GM12878 (cell line): ENCODE data around the gene TBC1D19. TPM values are rescaled to one million over a fixed set of nuclear protein-coding genes. Genes with fewer than 3 reads are reported as not detected.
A peak's percentile ranks its signal among the peaks of the same experiment; 100 is the strongest.

Source experiments
- BHLHE40 ChIP-seq, 2 experiments: fragments of 450-650 bp in 1 of 2; IDR thresholded peaks; 2 replicates each; pipeline ENCODE4 v1.6.1; 2011 to 2017; ENCODE audit warnings: low read depth in 2 of 2, borderline replicate concordance in 1 of 2, improper control_type of control experiment in 1 of 2, low read length in 1 of 2, mild to moderate bottlenecking in 1 of 2
- CHD2 ChIP-seq: IDR thresholded peaks from 2 replicates; pipeline ENCODE4 v1.6.1; 2011; ENCODE audit warnings: low read depth, low read length, improper control_type of control experiment, borderline replicate concordance
- FOXM1 ChIP-seq: IDR thresholded peaks from 2 replicates; pipeline ENCODE4 v1.6.1; 2012; ENCODE audit warnings: low read depth, mild to moderate bottlenecking, inconsistent platforms, low read length, moderate library complexity
- IKZF1 ChIP-seq: fragments of 450-650 bp; conservative IDR thresholded peaks from 2 replicates; pipeline ENCODE4 v1.6.1; 2017; ENCODE audit warnings: antibody characterized with exemption, mild to moderate bottlenecking
- IRF4 ChIP-seq: IDR thresholded peaks from 2 replicates; pipeline ENCODE4 v1.6.1; 2011; ENCODE audit warnings: low read depth, low read length
- JUNB ChIP-seq: IDR thresholded peaks from 2 replicates; pipeline ENCODE4 v1.6.1; 2016; ENCODE audit warnings: antibody characterized with exemption, mild to moderate bottlenecking
- MTA2 ChIP-seq: fragments of 450-650 bp; IDR thresholded peaks from 2 replicates; pipeline ENCODE4 v1.6.1; 2016; ENCODE audit warnings: low read depth, mild to moderate bottlenecking, moderate library complexity
- MTA3 ChIP-seq: IDR thresholded peaks from 2 replicates; pipeline ENCODE4 v1.6.1; 2012; ENCODE audit warnings: low read length, inconsistent platforms, borderline replicate concordance
- NR2F1 ChIP-seq: fragments of 450-650 bp; conservative IDR thresholded peaks from 2 replicates; pipeline ENCODE4 v1.6.1; 2017; ENCODE audit warnings: mild to moderate bottlenecking
- PML ChIP-seq: IDR thresholded peaks from 2 replicates; pipeline ENCODE4 v1.6.1; 2012; ENCODE audit warnings: low read length, inconsistent platforms
- TCF7 ChIP-seq: IDR thresholded peaks from 2 replicates; pipeline ENCODE4 v1.6.1; 2014; ENCODE audit warnings: antibody characterized with exemption, borderline replicate concordance
- ZNF24 ChIP-seq: fragments of 450-650 bp; IDR thresholded peaks from 2 replicates; pipeline ENCODE4 v1.6.1; 2017; ENCODE audit warnings: antibody characterized with exemption, mild to moderate bottlenecking
- ZSCAN29 ChIP-seq: fragments of 450-650 bp; IDR thresholded peaks from 2 replicates; pipeline ENCODE4 v1.6.1; 2017; ENCODE audit warnings: mild to moderate bottlenecking, moderate library complexity
- polyA plus RNA-seq, 11 experiments: library from polyadenylated mRNA; depleted of rRNA in 4 of 11; unstranded in 6 of 11; stranded (reverse) in 5 of 11; fragments of >200 nt; fragmentation: Nextera tagmentation in 4 of 11; fragmentation: Illumina TruSeq in 1 of 11; extraction: Ambion mirVana in 4 of 11; extraction: Trizol in 1 of 11; gene quantifications; 1 replicate in 1 of 11; 2 replicates in 10 of 11; pipeline versions ENCODE4 v1.2.1 to v1.2.3, GENCODE V29; 2011 to 2016; ENCODE audit warnings: inconsistent platforms in 2 of 11, missing spikeins in 2 of 11, low read depth in 1 of 11
- total RNA-seq, 4 experiments: library from RNA; depleted of rRNA in 3 of 4; stranded (reverse); fragments of >200 nt in 3 of 4; fragmentation: Illumina TruSeq in 1 of 4; extraction: Trizol in 1 of 4; gene quantifications; 2 replicates each; pipeline versions ENCODE4 v1.2.1 to v1.2.3, GENCODE V29; 2013 to 2021
- TF ChIP-seq, protein P1 (sequence below): IDR thresholded peaks from 2 replicates; pipeline ENCODE4 v1.6.1; 2012; ENCODE audit warnings: low read length, inconsistent platforms
- TF ChIP-seq, protein P2 (sequence below): fragments of 450-650 bp; IDR thresholded peaks from 2 replicates; pipeline ENCODE4 v1.6.1; 2016; ENCODE audit warnings: mild to moderate bottlenecking
- TF ChIP-seq, protein P3 (sequence below): fragments of 450-650 bp; IDR thresholded peaks from 2 replicates; pipeline ENCODE4 v1.6.1; 2016; ENCODE audit warnings: mild to moderate bottlenecking
- TF ChIP-seq, protein P4 (sequence below): IDR thresholded peaks from 2 replicates; pipeline ENCODE4 v1.6.1; 2011; ENCODE audit warnings: borderline replicate concordance, low read depth, mild to moderate bottlenecking, moderate library complexity, low read length; ENCODE audit not compliant: insufficient read depth, poor library complexity, severe bottlenecking
- TF ChIP-seq, protein P5 (sequence below): fragments of 450-650 bp; IDR thresholded peaks from 2 replicates; pipeline ENCODE4 v1.6.1; 2017; ENCODE audit warnings: low read depth, mild to moderate bottlenecking, moderate library complexity

The TBC1D19 gene
- total and polyA plus RNA-seq, 10 of the 15 experiments (the other 5 are each of a cell fraction or from before 2014, with no cell fraction given), result 0.29 to 3.9 (median 2.1) TPM

DNA sequence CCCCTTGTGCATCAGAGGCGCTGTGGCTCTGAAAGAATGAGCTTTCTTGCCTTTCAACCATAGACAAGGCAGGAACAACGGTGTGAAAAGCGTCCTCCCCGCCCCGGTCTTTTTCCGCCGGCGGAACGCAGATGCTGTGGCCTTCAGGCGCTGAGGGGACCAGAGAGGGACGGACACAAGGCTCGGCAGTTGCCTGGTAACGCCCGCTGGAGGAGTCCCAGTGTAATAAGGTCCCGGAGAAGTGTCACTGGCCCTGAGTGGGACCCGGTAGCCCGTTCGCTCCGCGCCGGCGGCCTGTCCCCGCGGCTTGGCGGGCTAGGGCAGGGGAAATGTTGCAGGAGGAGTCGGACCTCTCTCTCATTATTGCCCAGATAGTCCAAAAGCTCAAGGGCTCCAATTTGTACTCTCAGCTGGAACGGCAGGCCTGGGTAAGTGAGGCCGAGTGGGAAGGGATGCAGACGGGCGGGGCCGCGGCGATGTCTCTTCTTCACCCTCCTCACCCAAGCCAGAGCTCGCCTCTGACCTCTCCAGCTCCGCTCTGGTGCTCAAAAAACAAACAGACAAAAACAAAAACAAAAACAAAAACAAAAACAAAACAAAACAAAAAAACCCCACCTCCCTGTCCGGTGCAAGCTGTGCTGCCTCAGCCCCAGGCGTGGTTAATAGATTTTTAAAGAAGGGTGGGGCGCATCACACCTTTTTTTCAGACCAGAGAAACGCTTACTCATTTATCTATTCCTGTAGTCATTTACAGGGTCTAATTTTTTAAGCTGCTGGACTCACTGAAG is at the start of gene TBC1D19 (continued):
- TF ChIP-seq, protein P1, sequence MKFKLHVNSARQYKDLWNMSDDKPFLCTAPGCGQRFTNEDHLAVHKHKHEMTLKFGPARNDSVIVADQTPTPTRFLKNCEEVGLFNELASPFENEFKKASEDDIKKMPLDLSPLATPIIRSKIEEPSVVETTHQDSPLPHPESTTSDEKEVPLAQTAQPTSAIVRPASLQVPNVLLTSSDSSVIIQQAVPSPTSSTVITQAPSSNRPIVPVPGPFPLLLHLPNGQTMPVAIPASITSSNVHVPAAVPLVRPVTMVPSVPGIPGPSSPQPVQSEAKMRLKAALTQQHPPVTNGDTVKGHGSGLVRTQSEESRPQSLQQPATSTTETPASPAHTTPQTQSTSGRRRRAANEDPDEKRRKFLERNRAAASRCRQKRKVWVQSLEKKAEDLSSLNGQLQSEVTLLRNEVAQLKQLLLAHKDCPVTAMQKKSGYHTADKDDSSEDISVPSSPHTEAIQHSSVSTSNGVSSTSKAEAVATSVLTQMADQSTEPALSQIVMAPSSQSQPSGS, result no peak; the same call in 1 of the 2 replicates
- TF ChIP-seq CHD2 (no peak), ZSCAN29 (peak; percentile 90), IRF4 (peak; percentile 88), BHLHE40 (IDR thresholded peaks at IDR 0.05; ENCODE audit: borderline replicate concordance in 1 of 2, low read depth in 2 of 2, low read length in 1 of 2) (peak in 1 of 2 experiments; percentile 51; a peak in 2 of 4 replicates), ZNF24 (peak; percentile 82), NR2F1 (peak; percentile 60; the same call in 1 of the 2 replicates), JUNB (no peak), MTA2 (peak; percentile 33; the same call in 1 of the 2 replicates), FOXM1 (peak; percentile 65; the same call in 1 of the 2 replicates), PML (peak; percentile 49), TCF7 (peak; percentile 50; the same call in 1 of the 2 replicates), MTA3 (peak; percentile 65; the same call in 1 of the 2 replicates), IKZF1 (peak; percentile 78)
- TF ChIP-seq, protein P2, sequence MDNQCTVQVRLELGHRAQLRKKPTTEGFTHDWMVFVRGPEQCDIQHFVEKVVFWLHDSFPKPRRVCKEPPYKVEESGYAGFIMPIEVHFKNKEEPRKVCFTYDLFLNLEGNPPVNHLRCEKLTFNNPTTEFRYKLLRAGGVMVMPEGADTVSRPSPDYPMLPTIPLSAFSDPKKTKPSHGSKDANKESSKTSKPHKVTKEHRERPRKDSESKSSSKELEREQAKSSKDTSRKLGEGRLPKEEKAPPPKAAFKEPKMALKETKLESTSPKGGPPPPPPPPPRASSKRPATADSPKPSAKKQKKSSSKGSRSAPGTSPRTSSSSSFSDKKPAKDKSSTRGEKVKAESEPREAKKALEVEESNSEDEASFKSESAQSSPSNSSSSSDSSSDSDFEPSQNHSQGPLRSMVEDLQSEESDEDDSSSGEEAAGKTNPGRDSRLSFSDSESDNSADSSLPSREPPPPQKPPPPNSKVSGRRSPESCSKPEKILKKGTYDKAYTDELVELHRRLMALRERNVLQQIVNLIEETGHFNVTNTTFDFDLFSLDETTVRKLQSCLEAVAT, result 0 out of 2 replicates have a peak, but pooled peaks have one; percentile 55
- TF ChIP-seq, protein P3, sequence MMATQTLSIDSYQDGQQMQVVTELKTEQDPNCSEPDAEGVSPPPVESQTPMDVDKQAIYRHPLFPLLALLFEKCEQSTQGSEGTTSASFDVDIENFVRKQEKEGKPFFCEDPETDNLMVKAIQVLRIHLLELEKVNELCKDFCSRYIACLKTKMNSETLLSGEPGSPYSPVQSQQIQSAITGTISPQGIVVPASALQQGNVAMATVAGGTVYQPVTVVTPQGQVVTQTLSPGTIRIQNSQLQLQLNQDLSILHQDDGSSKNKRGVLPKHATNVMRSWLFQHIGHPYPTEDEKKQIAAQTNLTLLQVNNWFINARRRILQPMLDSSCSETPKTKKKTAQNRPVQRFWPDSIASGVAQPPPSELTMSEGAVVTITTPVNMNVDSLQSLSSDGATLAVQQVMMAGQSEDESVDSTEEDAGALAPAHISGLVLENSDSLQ, result peak; percentile 58
- TF ChIP-seq, protein P4, sequence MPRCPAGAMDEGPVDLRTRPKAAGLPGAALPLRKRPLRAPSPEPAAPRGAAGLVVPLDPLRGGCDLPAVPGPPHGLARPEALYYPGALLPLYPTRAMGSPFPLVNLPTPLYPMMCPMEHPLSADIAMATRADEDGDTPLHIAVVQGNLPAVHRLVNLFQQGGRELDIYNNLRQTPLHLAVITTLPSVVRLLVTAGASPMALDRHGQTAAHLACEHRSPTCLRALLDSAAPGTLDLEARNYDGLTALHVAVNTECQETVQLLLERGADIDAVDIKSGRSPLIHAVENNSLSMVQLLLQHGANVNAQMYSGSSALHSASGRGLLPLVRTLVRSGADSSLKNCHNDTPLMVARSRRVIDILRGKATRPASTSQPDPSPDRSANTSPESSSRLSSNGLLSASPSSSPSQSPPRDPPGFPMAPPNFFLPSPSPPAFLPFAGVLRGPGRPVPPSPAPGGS, result no peak
- TF ChIP-seq, protein P5, sequence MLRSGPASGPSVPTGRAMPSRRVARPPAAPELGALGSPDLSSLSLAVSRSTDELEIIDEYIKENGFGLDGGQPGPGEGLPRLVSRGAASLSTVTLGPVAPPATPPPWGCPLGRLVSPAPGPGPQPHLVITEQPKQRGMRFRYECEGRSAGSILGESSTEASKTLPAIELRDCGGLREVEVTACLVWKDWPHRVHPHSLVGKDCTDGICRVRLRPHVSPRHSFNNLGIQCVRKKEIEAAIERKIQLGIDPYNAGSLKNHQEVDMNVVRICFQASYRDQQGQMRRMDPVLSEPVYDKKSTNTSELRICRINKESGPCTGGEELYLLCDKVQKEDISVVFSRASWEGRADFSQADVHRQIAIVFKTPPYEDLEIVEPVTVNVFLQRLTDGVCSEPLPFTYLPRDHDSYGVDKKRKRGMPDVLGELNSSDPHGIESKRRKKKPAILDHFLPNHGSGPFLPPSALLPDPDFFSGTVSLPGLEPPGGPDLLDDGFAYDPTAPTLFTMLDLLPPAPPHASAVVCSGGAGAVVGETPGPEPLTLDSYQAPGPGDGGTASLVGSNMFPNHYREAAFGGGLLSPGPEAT, result peak; percentile 70
